ENCODE data around the gene HOXA7.

HOXA7 gene

DNA sequence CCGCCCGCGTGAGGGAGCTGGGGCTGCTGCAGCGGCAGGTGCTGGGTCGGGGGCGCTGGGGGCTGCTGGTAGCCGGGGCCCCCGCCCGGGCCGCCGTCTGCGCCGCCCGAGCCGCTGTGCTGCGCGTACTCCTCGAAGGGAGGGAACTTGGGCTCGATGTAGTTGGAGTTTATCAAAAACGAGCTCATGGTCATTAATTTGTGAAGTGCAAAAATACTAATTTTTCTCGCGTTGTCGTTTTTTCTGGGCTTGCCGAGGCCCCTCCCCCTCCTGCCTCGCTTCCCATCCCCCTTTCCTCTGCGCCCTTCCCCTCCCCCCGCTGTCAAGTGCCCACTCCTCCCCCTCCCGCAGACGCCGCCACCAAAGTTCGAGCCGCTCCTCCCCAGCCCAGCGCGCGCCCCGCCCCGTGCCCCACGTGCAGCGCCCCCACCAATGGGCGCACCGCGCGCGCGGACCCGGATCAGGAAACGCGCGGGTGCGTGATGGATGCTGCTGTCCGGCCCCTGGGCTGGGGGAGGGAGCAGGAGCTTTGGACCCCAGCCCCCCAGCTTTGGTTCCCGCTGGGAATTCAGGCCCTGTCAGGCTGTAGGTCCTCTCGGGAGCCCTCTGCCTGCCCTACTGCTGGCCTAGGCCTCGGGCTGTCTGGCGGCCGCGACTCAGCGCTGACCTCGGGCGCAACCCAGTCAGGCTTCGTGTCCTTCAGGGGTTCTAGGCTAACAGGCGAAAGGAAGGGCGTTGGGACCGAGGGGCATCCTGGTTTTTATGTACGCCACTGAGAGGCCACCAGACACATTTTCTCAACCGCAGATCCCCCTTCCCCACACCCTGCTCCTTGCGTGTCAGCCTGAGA lies 25.7 kb downstream of the HOXA7 start, which contains the start of gene HOXA4:
Gene HOXA4, minus strand, starts transcription at position 218 of the 850 bp plus-strand sequence. Its CDS starts 24 bp downstream, at position 194.
- DNase-seq, result peak; percentile 34 to 74 (median 54)

DNA sequence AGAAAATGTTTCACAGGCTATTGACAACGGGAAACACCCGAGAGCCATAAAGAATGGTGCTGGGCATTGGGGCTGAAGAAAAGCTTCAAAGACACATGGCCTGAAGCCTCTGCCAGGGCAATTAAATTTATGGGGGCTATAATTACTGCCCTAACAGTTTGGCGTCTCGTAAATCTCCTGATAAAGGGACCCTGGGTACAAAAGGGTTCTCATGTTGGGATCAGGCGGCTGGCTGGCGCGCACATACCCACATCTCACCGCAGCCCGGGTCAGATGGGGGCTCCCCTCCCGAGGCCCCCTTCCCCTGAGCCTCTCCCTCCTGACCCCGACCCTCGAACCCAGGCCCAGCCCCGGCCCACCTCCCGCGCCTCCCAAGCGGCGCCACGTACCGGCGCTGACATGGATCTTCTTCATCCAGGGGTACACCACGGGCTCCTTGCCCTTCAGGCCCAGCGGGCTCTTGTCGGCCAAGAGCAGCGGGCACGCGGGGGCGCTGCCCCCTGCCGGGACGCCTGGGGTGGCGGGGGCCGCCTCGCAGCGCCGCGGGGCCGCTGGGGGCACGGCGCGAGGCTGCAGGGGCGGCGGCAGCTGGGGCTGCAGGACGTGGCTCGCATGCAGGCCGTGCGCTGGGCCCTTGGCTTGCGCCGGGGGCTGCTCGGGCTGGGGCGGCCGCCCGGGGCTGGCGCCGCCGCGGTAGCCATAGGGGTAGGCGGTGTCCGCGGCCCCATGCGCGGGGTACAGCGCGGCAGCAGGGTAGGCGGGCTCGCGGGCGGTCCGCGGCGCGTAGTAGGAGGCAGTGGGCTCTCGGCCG lies 26.5 kb downstream of the HOXA7 start:
- no peak for DNase-seq

DNA sequence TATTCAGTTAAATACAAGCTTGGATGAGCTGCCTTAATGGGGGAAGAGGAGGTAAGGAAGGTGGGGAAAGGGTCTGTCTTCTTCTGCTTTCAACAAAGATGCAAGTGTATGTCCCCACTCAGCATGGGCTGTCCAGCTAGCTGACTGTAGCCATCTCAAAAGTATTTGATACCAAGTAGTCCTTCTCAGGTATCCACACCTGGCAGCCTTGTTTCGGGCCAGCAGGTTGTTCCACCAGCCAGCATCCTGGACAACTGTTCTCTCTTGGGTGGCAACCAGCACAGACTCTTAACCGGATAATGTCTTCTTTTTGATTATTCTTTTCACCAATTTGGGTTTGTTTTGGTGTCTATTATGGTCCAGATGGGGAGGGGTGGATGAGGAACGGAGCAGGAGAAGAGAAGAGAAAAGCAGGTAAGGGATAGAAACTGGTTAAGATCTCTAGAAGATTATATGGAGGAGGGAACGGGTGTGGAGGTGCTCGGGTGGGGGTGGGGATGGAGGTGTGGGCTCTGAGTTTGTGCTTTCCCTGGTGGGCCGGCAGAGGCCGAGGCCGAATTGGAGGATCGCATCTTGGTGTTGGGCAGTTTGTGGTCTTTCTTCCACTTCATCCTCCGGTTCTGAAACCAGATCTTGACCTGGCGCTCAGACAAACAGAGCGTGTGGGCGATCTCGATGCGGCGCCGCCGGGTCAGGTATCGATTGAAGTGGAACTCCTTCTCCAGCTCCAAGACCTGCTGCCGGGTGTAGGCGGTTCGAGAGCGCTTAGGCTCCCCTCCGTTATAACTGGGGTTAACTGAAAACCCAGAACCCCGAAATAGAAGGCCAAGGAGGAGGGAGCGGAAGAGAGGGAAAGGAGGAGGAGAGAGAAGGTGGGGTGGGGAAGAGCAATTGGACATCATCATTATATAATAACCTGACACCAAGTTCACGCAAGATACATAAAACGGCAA lies 27.4 kb downstream of the HOXA7 start:
- DNase-seq, result no peak

DNA sequence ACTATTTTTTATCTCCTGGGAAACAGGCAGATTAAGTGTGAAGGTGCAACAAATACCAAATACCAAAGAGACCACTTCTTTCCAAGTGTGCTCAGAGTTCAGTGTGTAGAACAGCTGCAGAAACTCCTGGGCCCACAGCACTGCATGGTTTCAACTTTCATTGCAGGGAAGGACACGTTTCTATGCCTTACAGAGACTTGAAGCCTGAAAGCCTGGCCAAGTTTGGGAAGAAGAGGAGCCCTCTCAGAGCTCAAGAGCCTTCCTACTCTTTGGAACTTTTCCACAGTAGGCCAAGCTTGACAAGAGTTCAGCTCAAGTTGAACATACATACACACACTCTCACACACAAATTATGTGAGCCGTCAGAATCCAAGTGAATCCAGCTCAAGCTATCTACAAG lies 28.4 kb downstream of the HOXA7 start:
- DNase-seq, result no peak

DNA sequence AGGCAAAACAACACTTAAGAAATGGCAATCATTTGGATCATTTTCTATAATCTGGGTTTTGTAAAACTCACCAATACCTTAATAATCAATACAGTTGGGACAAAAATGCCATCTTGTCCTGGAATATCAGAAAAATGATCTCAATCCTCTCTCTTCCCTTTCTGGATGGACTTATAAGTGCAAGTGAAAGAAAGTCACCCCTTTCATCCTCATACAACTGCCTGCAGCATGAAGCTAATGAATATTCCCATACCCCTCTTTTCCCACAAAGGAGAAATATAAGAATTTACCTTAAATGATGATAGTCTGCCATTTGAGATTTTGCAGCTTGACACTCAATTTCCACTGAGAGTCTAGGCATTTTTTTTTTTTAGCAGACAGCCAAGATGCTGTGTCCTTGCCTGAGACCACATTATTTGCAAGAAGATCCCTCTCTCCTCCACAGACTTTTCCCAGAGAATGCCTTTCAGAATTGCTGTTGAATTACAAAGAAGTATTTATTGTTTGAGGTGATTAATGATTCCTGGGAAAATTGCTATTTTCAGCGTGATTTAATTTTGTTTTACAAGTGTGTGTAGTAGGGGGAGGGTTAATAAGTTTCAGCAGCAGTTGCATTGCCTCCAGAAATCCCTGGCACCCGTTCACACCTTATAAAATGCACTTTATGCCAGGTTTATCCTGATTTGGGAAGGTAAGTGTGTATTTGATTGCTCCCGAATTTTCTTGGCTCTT lies 29.7 kb downstream of the HOXA7 start:
- no peak for DNase-seq

DNA sequence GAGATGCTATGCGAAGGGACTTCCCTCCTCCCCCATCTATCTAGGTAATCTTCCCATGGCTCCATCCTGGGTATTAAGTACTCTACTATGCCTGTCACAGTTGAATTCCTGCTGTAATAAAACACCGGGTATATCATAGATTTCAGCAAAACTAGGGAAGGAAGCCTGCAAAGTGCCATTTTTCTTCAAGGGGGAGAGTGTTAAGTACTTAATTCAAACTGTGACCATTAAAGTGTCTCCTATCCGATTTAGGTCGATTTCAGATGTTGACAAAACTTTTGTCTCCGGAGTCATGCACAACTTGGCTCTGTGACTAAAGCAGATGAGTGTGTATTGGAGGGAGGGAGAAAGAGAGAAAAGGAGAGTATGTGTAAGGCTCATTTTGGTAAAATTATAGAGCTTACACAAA lies 30.5 kb downstream of the HOXA7 start:
- DNase-seq, result no peak

DNA sequence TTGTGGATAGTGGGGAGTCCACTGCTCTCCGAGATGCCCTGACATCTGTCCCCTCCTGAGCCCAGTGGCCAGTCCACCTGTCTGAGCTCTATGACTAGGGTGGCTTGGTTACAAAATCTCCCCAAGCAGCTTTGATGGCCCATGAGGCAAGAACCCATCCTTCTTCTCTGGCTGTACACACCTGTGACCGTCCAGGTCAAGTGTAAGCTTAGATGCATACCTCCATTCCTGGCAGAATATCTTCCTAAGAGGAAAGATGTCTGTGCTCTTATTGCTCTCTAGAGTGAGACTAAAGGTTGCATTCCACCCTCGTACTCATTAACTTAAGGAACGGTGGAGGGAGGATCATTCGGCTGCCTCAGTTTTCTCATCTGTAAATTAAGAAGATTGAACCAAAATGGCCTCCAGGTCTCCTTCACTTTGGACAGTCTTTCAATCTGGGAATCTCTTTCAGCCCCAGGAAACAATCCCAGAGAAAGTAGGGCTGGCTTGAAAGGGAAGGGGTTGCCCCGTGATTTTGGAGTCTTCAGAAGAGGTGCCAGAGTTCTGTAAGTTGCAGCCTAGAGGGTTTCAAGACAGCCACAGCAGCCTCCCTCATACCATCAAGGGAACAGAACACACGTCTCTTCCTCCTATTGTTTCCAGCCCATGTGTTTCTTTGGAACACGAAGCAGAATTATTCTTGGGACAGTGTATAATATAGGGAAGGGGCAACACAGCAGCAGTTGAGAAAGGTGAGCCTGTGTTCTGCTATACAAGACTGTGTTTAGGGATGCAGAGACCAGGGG lies 31.4 kb downstream of the HOXA7 start:
- no peak for DNase-seq

DNA sequence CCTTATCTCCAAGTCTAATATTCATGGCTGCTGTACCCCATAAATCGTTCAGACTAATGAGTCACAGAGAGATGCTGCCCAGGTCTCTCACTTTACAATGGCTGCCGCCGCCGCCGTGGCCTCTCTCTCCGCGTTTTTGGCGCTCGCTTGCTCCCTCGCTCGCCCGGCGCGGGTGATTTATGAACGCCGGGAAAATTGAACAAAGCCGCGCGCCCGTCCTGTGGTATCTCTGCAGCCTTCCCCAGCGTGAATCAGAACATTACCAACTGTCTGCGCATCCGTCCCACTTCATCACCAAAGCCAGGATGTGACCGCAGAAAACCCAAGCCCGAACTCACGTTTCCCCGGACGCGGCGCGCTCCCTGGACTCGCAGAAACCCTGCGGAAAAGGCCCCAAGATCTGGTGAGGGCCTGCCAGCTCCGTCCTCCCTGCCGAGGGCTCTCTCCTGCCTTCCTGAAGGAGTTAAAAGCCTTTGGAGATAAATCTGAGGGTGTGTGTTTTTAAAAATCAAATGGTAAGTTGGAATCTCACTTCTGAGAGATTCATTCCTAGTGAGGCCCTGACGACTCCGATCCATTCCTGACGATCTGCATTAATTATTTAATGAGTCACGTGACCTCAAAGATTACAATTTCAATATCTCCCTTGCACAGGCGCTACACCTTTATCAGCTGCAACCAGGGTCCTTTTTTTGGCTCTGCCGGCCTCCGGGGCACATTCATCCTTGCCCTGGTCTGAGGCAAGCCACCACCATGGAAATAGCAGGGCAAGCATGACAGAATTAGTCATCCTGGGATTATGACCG lies 32.2 kb downstream of the HOXA7 start:
- no peak for DNase-seq

DNA sequence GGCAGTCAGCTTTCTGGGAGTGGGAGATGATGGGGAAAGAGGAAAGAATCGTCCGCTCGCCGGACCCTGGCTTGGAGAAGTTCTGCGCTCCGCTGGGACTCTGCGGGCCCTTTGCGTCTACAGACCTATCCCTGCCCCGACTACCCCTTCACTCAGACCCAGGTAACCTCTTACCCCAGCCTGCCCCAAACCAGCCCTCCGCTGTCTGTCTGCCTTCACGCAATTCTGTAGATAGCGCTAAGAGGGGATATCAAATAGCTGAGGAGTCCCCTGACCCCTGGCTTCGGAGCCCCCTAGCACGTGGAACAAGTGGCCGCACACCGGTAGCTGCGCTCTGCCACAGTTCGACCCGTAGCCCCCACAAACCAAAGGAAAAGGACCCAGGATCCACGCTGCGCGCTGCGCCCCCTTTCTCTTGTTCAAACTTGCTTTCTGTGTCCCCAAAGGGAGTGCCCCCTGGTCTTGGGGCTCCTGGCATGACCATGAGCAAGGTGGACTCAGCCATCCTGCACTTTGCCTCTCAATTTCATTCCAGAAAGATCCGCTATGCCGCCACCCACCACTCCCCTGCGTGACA lies 32.9 kb downstream of the HOXA7 start:
- no peak for DNase-seq

DNA sequence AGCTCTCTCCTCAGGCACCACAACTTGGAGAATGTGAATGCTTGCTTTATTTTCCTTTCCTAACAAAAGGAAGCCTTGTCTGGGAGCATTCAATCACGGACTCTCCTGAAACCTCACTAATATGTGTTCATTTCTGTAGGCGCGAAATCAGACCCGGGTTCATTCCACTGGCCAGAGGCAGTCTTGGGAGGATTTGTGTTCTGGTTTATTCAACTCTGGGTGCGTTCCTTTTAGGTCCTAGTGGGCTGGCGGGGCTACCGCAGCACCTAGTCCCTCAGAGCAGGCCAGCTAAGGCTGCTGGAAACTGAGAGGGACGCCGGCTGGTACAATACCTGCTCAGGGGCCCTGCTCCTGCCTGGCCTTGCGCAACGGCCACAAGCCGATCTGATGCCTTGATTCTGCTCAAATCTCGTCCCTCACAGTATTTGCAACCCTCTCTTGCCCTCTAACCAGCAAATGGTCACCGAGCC lies 33.4 kb downstream of the HOXA7 start:
- no peak for DNase-seq

DNA sequence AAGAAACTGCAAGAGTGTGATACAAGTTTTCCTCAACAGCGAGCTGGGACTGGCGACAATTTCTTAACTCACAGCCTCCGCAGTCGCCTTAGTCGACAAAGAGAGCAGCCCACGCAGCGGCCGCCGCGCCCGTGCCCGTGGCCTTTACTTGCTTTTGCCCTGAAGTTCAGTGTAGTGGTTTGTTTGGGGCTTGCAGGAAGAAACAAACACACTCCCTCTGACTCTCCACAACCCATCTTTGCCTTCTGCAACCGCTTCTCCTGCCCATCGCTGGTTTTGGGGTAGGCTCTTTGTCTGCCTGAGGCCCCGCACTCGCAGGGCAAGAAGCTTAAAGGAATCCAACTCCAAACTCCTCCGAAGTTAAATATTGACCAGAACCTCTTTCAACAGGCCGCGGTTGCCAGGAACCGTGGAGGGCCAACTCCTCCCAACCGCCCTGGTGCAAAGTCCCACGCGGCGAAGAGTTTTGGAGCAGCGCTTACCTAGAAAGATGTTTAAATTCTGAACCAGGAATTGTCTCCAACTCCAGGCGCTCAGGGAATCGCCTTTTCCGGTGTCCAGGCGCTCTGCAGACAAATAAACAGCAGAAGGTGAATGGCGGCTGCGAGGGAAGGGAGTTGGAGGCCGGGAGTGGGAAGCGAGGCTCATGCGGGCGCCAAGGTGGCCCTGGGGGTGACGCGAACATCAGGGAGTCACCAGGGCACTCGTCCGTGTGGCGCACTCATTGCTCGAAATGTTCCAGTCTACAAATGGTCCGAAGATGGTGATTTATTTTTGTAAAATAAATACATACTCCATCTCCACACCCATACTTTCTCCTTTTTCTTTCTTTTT lies 34.2 kb downstream of the HOXA7 start:
- DNase-seq, result no peak

DNA sequence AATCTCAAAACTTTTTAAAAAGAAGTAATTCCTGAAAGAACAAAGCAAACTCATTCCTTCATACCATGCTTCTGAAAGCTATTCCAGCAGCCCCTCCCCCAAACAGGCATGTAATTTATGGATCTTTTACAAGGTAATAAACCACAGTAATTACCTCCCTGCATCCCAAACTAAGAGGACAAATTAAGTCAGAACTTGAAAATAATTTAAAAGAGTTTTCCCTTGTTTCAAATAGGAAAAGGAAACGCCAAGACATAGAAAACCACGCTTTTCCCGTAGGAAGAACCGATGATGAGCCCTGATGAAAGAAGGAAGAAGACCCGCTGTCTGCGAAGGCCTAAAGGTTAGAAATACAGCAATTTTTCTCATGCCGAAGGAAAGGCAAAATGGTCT lies 34.8 kb downstream of the HOXA7 start:
- DNase-seq, result no peak

DNA sequence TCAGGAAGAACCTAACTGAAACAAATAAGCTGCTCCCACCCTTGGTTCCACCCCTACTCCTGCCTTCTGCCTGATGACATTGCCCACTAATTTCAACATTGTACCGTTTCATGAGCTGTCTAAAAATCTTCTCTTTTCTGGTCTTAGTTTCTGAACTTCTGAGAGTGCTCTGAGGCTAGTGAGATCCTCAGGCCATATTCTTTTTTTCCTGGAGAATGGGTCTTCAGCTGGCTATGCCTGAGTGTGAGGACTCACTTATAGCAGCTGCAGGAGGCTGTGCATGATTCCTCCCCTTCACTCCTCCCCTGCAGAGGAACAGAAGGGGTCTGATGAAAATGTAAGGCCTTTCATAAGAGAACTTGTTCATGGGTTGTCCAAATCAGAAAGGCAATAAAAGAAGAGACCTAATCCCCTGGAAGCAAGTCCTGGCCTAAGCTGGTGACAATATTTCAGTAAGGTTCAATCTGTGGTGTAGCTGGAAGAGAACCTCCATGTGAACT lies 37.0 kb downstream of the HOXA7 start:
- DNase-seq, result no peak

DNA sequence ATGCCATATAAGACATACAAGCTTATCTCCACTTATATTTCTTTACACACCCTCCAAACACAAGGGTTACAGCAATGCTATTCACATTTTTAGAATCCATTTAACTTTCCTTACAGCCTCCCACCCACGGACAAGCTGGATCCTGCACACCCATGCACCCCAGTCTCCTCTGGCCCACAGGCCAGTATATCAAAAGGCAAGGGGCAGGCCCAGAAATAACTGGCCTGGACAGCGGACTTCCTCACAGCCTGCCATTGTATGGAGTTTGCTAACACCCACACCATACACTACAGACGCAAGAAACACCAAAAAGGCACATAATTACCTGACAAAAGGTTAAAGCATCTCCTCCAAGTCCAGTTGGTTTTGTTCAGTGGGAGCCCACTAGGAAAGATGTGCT lies 37.9 kb downstream of the HOXA7 start:
- DNase-seq, result no peak

DNA sequence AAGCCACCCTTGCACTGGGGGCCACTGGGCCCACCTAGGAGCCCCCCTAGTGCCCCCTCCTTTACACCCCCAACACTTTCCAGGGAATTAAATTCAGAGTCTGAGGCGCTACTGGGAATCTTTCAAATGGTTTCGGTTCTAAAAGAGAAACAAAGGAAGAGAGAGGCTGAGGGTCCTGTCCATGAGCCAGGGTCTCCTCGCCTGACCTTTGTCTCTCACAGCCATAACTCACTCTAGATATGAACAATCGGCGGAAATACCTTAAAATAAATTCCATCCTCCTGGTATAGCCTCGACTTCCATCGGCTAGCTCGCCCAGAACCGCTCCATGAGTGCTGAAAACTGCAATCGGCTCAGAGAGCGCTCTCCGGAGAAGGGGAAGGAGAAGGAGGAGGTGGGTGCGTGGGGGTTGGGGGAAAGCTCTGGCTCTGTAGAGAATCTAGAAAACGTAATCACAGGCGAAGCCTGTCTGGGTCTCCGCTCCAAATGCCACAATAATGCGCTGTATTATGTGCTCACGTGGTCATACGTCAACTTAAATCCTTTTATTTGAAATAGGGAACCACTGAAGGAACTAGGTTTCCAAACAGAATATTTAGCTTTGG lies 38.5 kb downstream of the HOXA7 start:
- DNase-seq, result no peak

DNA sequence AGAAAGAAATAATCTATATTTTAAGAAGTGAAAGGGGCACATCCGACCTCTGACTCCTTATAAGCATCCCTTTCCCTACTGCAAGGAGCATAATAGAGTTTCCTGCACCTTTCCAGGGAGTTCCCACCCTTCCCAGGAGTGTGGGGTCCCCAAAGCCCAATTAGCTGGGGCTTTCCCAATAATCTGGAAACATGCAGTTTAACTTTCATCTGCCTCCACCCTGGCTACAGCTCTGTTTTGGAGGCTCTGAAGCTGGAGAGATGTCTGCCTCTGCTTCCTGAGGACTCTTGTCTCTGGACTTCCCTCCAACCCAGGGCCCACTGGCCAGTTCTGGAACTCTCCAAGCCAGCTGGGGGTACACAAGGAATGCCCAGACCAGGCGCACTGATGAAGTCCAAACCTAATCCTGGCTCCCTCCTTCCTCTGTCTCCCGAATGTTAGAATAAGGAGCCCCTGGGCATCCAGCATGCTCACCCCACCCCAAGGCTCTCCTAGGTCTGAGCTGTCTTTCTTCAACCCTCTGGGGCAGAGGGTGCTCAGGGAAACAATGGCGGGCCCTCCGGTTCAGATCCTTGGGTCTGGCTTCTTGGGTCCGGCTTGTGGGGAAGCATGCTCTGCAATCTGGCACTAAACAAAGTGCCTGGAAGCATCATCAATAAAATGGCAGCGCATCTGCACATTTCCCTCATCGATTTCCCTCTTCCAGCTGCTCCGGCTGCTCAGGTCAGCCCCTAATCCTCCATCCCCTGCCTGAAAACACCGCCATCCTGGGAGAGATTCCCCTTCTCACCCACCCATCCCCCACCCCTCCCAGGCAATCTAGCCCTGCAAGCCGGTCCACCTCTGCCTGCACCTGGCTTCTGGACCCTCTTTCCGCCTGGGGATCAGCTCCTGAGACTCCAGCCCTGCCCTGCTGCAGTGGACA lies 39.3 kb downstream of the HOXA7 start:
- no peak for DNase-seq
